Fibroblast of lung (primary cell): ENCODE results near the gene MARCHF6. TPM values are rescaled to one million over a fixed set of nuclear protein-coding genes. Genes with fewer than 3 reads are reported as not detected.

ENCODE experiments used
- DNase-seq, 2 donors: peaks; one replicate each; pipeline versions ENCODE4 v3.0.0 to v3.0.0-alpha.2; 2010; ENCODE audit warnings: low read depth in 2 of 2
- H2AFZ ChIP-seq: 2 replicates; pipeline ENCODE4 v1.5.1; 2012; ENCODE audit warnings: low read length, control low read depth, inconsistent platforms
- H3K27ac ChIP-seq: 2 replicates; pipeline ENCODE4 v1.5.1; 2011; ENCODE audit warnings: low read length, control low read depth; ENCODE audit not compliant: insufficient read depth
- H3K27me3 ChIP-seq: 2 replicates; pipeline ENCODE4 v1.5.1; 2011; ENCODE audit warnings: mild to moderate bottlenecking, low read length; ENCODE audit not compliant: control insufficient read depth, insufficient read depth
- H3K36me3 ChIP-seq: 2 replicates; pipeline ENCODE4 v1.5.1; 2011; ENCODE audit warnings: low read length; ENCODE audit not compliant: control insufficient read depth, insufficient read depth
- H3K4me1 ChIP-seq: 2 replicates; pipeline ENCODE4 v1.5.1; 2011; ENCODE audit warnings: low read length; ENCODE audit not compliant: control insufficient read depth, insufficient read depth; ENCODE audit errors: extremely low read depth
- H3K4me2 ChIP-seq: 2 replicates; pipeline ENCODE4 v1.5.1; 2011; ENCODE audit warnings: low read length, control low read depth; ENCODE audit not compliant: insufficient read depth; ENCODE audit errors: extremely low read depth
- H3K4me3 ChIP-seq, 4 experiments: fragments of 200-600 bp in 1 of 4; sonication (generic) in 1 of 4; replicated peaks in 1 of 4; 2 replicates each; pipeline ENCODE4 v1.5.1; 2011 to 2016; ENCODE audit warnings: low read length in 4 of 4, low read depth in 3 of 4, mild to moderate bottlenecking in 3 of 4, control low read depth in 2 of 4, inconsistent platforms in 1 of 4, mixed read lengths in 1 of 4; ENCODE audit not compliant: insufficient read depth in 1 of 4; ENCODE audit errors: control extremely low read depth in 1 of 4
- H3K79me2 ChIP-seq: 2 replicates; pipeline ENCODE4 v1.5.1; 2012; ENCODE audit warnings: mild to moderate bottlenecking, low read length, inconsistent platforms; ENCODE audit not compliant: control insufficient read depth, insufficient read depth
- H3K9ac ChIP-seq: 2 replicates; pipeline ENCODE4 v1.5.1; 2011; ENCODE audit warnings: mild to moderate bottlenecking, low read length, control low read depth; ENCODE audit not compliant: insufficient read depth
- H3K9me3 ChIP-seq: 2 replicates; pipeline ENCODE4 v1.5.1; 2012; ENCODE audit warnings: low read depth, low read length; ENCODE audit not compliant: control insufficient read depth, insufficient read depth
- H4K20me1 ChIP-seq: 2 replicates; pipeline ENCODE4 v1.5.1; 2011; ENCODE audit warnings: low read length; ENCODE audit not compliant: control insufficient read depth, insufficient read depth; ENCODE audit errors: extremely low read depth
- CTCF ChIP-seq, 2 donors: IDR thresholded peaks in 1 of 2; conservative IDR thresholded peaks in 1 of 2; 1 replicate in 1 of 2; 2 replicates in 1 of 2; pipeline ENCODE4 v1.5.1; 2011 to 2012; ENCODE audit warnings: low read length in 2 of 2, control low read depth in 1 of 2, inconsistent platforms in 1 of 2, low read depth in 1 of 2, mild to moderate bottlenecking in 1 of 2
- EZH2 ChIP-seq: IDR thresholded peaks from 2 replicates; pipeline ENCODE4 v1.5.1; 2012; ENCODE audit warnings: low read length, control low read depth, mild to moderate bottlenecking; ENCODE audit errors: missing control alignments
- polyA plus RNA-seq, 2 donors: library from polyadenylated mRNA; depleted of rRNA in 1 of 2; stranded (reverse) in 1 of 2; unstranded in 1 of 2; fragments of >200 nt; gene quantifications; 2 replicates each; pipeline ENCODE4 v1.2.1, GENCODE V29; 2011 to 2012; ENCODE audit warnings: missing spikeins in 1 of 2
- total RNA-seq: library from RNA; depleted of rRNA; stranded (reverse); fragments of >200 nt; gene quantifications from 2 replicates; pipeline ENCODE4 v1.2.1, GENCODE V29; 2014

The MARCHF6 gene
- total and polyA plus RNA-seq, 2 donors (not counting 1 experiment from before 2014, with no cell fraction given), result 67.9 to 142 TPM

GRCh38 chr5:10365782-10366181, 12.3 kb downstream of the MARCHF6 start:
- DNase-seq, result peak in 1 of 2 donors; percentile 47
- H2AFZ ChIP-seq, result no peak overlapping the region
- no peak overlapping the region for H3K4me2 ChIP-seq
- H4K20me1 ChIP-seq, result peaks cover 5% of the 10 kb centered on the region
- H3K9ac ChIP-seq, result no peak overlapping the region
- H3K4me1 ChIP-seq, result no peaks in the 10 kb centered on the region
- no peak for TF ChIP-seq EZH2
- TF ChIP-seq CTCF (conservative IDR thresholded peaks at IDR 0.05 in 1 of 2, IDR thresholded peaks at IDR 0.05 in 1 of 2; ENCODE audit: low read depth in 1 of 2, low read length in 2 of 2), result no peak
- no peak overlapping the region for H3K4me3 ChIP-seq
- no peaks in the 10 kb centered on the region for H3K27me3 ChIP-seq
- no peaks in the 10 kb centered on the region for H3K9me3 ChIP-seq
- peaks cover 93% of the 10 kb centered on the region for H3K79me2 ChIP-seq
- H3K27ac ChIP-seq, result no peak overlapping the region
- H3K36me3 ChIP-seq, result no peaks in the 10 kb centered on the region

- Histone ChIP-seq H3K79me2 (peaks cover 93% of the 10 kb centered on the region), H3K27me3 (no peaks in the 10 kb centered on the region), H3K4me3 (no peak overlapping the region), H3K27ac (no peak overlapping the region), H3K9me3 (no peaks in the 10 kb centered on the region), H3K4me2 (peak overlapping the region; percentile 30), H4K20me1 (peaks cover 4% of the 10 kb centered on the region), H3K4me1 (no peaks in the 10 kb centered on the region), H3K36me3 (no peaks in the 10 kb centered on the region), H3K9ac (no peak overlapping the region), H2AFZ (no peak overlapping the region)
- peak; percentile 55 to 83 for DNase-seq
- no peak for TF ChIP-seq CTCF (conservative IDR thresholded peaks at IDR 0.05 in 1 of 2, IDR thresholded peaks at IDR 0.05 in 1 of 2; ENCODE audit: low read depth in 1 of 2, low read length in 2 of 2)
- TF ChIP-seq EZH2, result no peak
Observed at GRCh38 chr5:10366310-10367272, 13.1 kb downstream of the MARCHF6 start.

- no peak overlapping the region for H3K4me2 ChIP-seq
- H3K36me3 ChIP-seq, result no peaks in the 10 kb centered on the region
- peak in 1 of 2 donors; percentile 73 for DNase-seq
- H2AFZ ChIP-seq, result no peak overlapping the region
- no peaks in the 10 kb centered on the region for H3K4me1 ChIP-seq
- H3K79me2 ChIP-seq, result peaks cover 93% of the 10 kb centered on the region
- H3K9me3 ChIP-seq, result no peaks in the 10 kb centered on the region
- peaks cover 4% of the 10 kb centered on the region for H4K20me1 ChIP-seq
- no peak overlapping the region for H3K4me3 ChIP-seq
- no peak overlapping the region for H3K9ac ChIP-seq
- TF ChIP-seq CTCF (conservative IDR thresholded peaks at IDR 0.05 in 1 of 2, IDR thresholded peaks at IDR 0.05 in 1 of 2; ENCODE audit: low read depth in 1 of 2, low read length in 2 of 2), result no peak
- no peak for TF ChIP-seq EZH2
- no peak overlapping the region for H3K27ac ChIP-seq
- no peaks in the 10 kb centered on the region for H3K27me3 ChIP-seq
Observed at GRCh38 chr5:10367579-10367978, 14.1 kb downstream of the MARCHF6 start.
